Cardiac fibroblast (primary cell): ENCODE data around the gene DDX56.
A peak's percentile ranks its signal among the peaks of the same experiment; 100 is the strongest.
"Not testable (repeated sequence)": the region's sequence is repeated elsewhere in the genome, so short reads cannot be mapped to it uniquely, and the experiment has no call there.

ENCODE experiments used
- DNase-seq, 2 donors: peaks; one replicate each; pipeline versions ENCODE4 v3.0.0 to v3.0.0-alpha.2; 2010; ENCODE audit warnings: low read depth in 2 of 2
- H3K4me3 ChIP-seq, 2 donors: replicated peaks in 1 of 2; 1 replicate in 1 of 2; 2 replicates in 1 of 2; pipeline ENCODE4 v1.5.1; 2011; ENCODE audit warnings: low read depth in 2 of 2, low read length in 2 of 2, mild to moderate bottlenecking in 2 of 2, moderate library complexity in 1 of 2
- TF ChIP-seq, protein P1 (sequence below): IDR thresholded peaks from one replicate; pipeline ENCODE4 v1.5.1; 2011; ENCODE audit warnings: low read depth, mild to moderate bottlenecking, low read length, inconsistent platforms

Gene DDX56

GRCh38 chr7:44607141-44608068 lies 33.7 kb upstream of the DDX56 start:
- TF ChIP-seq, protein P1, sequence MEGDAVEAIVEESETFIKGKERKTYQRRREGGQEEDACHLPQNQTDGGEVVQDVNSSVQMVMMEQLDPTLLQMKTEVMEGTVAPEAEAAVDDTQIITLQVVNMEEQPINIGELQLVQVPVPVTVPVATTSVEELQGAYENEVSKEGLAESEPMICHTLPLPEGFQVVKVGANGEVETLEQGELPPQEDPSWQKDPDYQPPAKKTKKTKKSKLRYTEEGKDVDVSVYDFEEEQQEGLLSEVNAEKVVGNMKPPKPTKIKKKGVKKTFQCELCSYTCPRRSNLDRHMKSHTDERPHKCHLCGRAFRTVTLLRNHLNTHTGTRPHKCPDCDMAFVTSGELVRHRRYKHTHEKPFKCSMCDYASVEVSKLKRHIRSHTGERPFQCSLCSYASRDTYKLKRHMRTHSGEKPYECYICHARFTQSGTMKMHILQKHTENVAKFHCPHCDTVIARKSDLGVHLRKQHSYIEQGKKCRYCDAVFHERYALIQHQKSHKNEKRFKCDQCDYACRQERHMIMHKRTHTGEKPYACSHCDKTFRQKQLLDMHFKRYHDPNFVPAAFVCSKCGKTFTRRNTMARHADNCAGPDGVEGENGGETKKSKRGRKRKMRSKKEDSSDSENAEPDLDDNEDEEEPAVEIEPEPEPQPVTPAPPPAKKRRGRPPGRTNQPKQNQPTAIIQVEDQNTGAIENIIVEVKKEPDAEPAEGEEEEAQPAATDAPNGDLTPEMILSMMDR, result no peak
- DNase-seq, result no peak
- H3K4me3 ChIP-seq, result peak overlapping the region; percentile 87 to 96

DNA sequence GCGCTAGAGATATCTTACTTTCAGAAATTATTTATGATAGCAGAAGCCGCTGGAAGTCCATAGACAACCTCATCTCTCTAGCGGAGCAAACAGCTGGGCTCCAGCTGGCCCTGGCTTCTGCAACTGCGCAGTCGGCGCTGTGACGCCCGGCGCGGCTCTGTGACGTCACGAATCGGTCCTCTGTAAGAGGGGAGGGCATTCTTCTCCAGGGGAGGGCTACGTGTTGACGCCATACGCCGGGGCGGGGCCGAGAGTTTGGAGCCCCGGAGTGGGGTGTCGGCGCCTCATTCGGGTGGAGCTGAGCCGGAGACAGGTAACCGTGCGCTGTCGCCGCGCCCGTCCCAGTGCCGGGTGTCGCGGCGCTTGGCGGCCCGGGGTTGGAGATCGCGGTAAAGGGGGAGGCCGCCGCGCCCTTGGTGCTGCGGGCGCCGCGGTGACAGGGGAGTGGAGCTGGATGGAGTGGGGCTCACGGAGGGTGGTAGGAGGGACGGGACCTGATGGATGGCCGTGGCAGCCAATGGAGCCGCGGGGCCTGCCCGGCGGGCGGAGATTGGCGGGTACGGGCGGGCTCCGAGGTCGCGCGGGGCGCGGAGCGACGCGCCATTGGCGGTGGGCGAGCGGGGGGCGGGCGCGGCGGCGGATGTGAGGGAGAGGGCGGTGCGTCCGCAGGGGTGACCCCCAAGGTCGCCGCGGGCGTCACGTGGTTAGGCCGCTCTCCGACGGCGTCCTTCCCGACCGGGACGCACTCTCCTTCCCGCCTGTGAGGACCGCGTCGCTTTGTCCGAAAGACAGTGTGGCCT lies 32.8 kb upstream of the DDX56 start, which contains the start of gene OGDH:
OGDH (plus strand) TSS at position 287 of the 800 bp plus-strand sequence. CDS start 17,717 bp downstream, outside the sequence.
- H3K4me3 ChIP-seq, result peak within 1 kb of the TSS; percentile 87 to 96
- peak; percentile 99 for DNase-seq
- TF ChIP-seq, protein P1, result no peak

DNA sequence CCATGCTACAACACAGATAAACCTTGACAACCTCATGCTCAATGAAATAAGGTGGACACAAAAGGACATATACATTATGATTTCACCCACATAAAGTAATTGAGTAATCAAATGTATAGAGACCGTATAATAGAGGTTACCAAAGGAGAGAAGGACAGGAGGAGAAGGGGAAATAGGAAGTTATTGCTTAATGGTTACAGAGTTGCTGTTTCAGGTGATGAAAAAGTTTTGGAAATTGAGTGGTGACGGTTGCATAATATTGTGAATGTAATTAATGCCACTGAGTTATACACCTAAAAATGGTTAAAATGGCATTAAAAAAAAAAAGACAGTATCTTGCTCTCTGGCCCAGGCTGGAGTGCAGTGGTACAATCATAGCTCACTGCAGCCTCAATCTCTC lies 31.2 kb upstream of the DDX56 start:
- DNase-seq, result no peak
- H3K4me3 ChIP-seq, result no peak overlapping the region
- TF ChIP-seq, protein P1, result no peak

GRCh38 chr7:44603193-44603592 lies 29.5 kb upstream of the DDX56 start:
- TF ChIP-seq, protein P1, result no peak

DNA sequence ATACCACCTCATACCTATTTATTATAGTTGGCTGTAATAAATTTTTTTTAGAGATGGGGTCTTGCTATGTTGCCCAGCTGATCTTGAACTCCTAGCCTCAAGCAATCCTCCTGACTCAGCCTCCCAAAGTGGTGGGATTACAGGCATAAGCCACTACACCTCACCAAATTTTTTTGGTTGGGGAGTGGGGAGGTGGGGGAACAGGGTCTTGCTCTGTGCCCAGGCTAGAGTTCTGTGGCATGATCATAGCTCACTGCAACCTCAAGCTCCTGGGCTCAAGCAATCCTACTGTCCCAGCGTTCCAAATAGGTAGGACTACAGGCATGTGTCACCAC lies 28.8 kb upstream of the DDX56 start:
- DNase-seq, result no peak
- TF ChIP-seq, protein P1, result no peak
- no peak overlapping the region for H3K4me3 ChIP-seq

More at GRCh38 chr7:44603193-44603592, 29.5 kb upstream of the DDX56 start:
- no peak for DNase-seq
- H3K4me3 ChIP-seq, result no peak overlapping the region

- DNase-seq, result no peak
- H3K4me3 ChIP-seq, result no peak overlapping the region
- TF ChIP-seq, protein P1, result no peak
Observed at GRCh38 chr7:44599222-44599621, 25.5 kb upstream of the DDX56 start.

DNA sequence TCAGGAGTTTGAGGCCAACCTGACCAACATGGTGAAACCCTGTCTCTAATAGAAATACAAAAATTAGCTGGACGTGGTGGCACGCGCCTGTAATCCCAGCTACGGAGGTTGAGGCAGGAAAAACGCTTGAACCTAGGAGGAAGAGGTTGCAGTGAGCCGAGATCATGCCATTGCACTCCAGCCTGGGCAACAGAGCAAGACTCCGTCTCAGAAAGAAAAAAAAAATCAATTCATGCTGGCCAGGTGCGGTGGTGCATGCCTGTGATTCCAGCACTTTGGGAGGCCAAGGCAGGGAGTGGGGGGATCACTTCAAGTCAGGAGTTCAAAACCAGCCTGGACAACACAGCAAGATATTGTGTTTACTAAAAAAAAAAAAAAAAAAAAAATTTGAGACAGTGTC lies 23.5 kb upstream of the DDX56 start:
- not testable (repeated sequence) for DNase-seq, H3K4me3 ChIP-seq
